HG03457 (cell line): ENCODE measurements around the gene KRTAP21-3.
"Not testable (repeated sequence)": the region's sequence is repeated elsewhere in the genome, so short reads cannot be mapped to it uniquely, and the experiment has no call there.

Experiments used
- ATAC-seq: cut with Tn5 transposase; IDR thresholded peaks from one replicate; pipeline ENCODE4 v1.9.1; 2021; ENCODE audit warnings: moderate number of reproducible peaks; ENCODE audit not compliant: unreplicated experiment

KRTAP21-3 gene

GRCh38 chr21:30718239-30718909, at the start of gene KRTAP21-3:
KRTAP21-3 (minus strand) TSS chr21:30718777; CDS start chr21:30718759, 18 bp downstream.
- ATAC-seq, result no peak

GRCh38 chr21:30760776-30761175, 42.2 kb upstream of the KRTAP21-3 start:
- no peak for ATAC-seq

- ATAC-seq, result no peak
These were observed 39.7 kb upstream of the KRTAP21-3 start for GRCh38 chr21:30758306-30758705.

GRCh38 chr21:30755328-30755727, 36.8 kb upstream of the KRTAP21-3 start, which contains the start of gene KRTAP21-1:
KRTAP21-1 (minus strand) TSS chr21:30755428; CDS start chr21:30755378, 50 bp downstream.
- not testable (repeated sequence) for ATAC-seq

- no peak for ATAC-seq
These were observed 28.6 kb upstream of the KRTAP21-3 start, which contains the start of gene KRTAP21-2 for GRCh38 chr21:30747159-30747558. KRTAP21-2 (minus strand) TSS chr21:30747259; CDS start chr21:30747202, 57 bp downstream.

GRCh38 chr21:30740462-30740861, 21.9 kb upstream of the KRTAP21-3 start:
- ATAC-seq, result no peak

- no peak for ATAC-seq
These were observed 14.4 kb upstream of the KRTAP21-3 start for GRCh38 chr21:30733026-30733425.

GRCh38 chr21:30726726-30727125, 8.1 kb upstream of the KRTAP21-3 start:
- no peak for ATAC-seq

GRCh38 chr21:30719401-30719800, 824 bp upstream of the KRTAP21-3 start:
- no peak for ATAC-seq

- ATAC-seq, result no peak
These were observed 1.5 kb downstream of the KRTAP21-3 start for GRCh38 chr21:30717105-30717504.

GRCh38 chr21:30714946-30715345, 3.6 kb downstream of the KRTAP21-3 start:
- no peak for ATAC-seq

- ATAC-seq, result no peak
These were observed 4.1 kb downstream of the KRTAP21-3 start for GRCh38 chr21:30714456-30714855.

GRCh38 chr21:30713766-30714165, 4.8 kb downstream of the KRTAP21-3 start:
- ATAC-seq, result no peak

- ATAC-seq, result no peak
These were observed 8.1 kb downstream of the KRTAP21-3 start for GRCh38 chr21:30710499-30710898.

GRCh38 chr21:30707409-30707808, 11.2 kb downstream of the KRTAP21-3 start:
- no peak for ATAC-seq

GRCh38 chr21:30695956-30696355, 22.6 kb downstream of the KRTAP21-3 start:
- no peak for ATAC-seq

- ATAC-seq, result no peak
These were observed 28.8 kb downstream of the KRTAP21-3 start for GRCh38 chr21:30689822-30690221.

GRCh38 chr21:30684506-30684905, 34.1 kb downstream of the KRTAP21-3 start:
- no peak for ATAC-seq

- ATAC-seq, result no peak
These were observed 38.0 kb downstream of the KRTAP21-3 start for GRCh38 chr21:30680586-30680985.

GRCh38 chr21:30676737-30677136, 41.8 kb downstream of the KRTAP21-3 start:
- no peak for ATAC-seq

GRCh38 chr21:30674312-30674711, 44.3 kb downstream of the KRTAP21-3 start:
- no peak for ATAC-seq

- ATAC-seq, result no peak
These were observed 45.5 kb downstream of the KRTAP21-3 start for GRCh38 chr21:30672985-30673650.
